Mesothelial cell of epicardium (in vitro differentiated cells): Measurements from ENCODE around the gene PGGHG. TPM values are rescaled to one million over a fixed set of nuclear protein-coding genes. Genes with fewer than 3 reads are reported as not detected.

Experiments
- DNase-seq, 2 experiments: peaks; one replicate each; pipeline ENCODE4 v3.0.0; 2021; ENCODE audit warnings: low spot score in 2 of 2; ENCODE audit not compliant: unreplicated experiment in 2 of 2
- H3K27ac Mint-ChIP-seq: 2 replicates; pipeline ENCODE4 v1.8.0; 2021; ENCODE audit warnings: mixed read lengths
- H3K27me3 Mint-ChIP-seq: 2 replicates; pipeline ENCODE4 v1.8.0; 2021; ENCODE audit warnings: low read depth, mixed read lengths
- H3K36me3 Mint-ChIP-seq: 2 replicates; pipeline ENCODE4 v1.8.0; 2021; ENCODE audit warnings: mixed read lengths
- H3K4me1 Mint-ChIP-seq: 2 replicates; pipeline ENCODE4 v1.8.0; 2021; ENCODE audit warnings: mixed read lengths
- H3K4me3 Mint-ChIP-seq: 2 replicates; pipeline ENCODE4 v1.8.0; 2021; ENCODE audit warnings: mild to moderate bottlenecking, moderate library complexity, mixed read lengths
- H3K9me3 Mint-ChIP-seq: 2 replicates; pipeline ENCODE4 v1.8.0; 2021; ENCODE audit warnings: mixed read lengths
- CTCF ChIP-seq: fragments of 200-600 bp; sonication (generic); IDR thresholded peaks from one replicate; pipeline ENCODE4 v1.5.0; 2021; ENCODE audit warnings: antibody characterized with exemption; ENCODE audit not compliant: unreplicated experiment
- total RNA-seq: library from RNA; stranded (reverse); gene quantifications from 3 replicates; pipeline ENCODE4 v1.2.1, GENCODE V29; 2021

The PGGHG gene
- total RNA-seq, 1 donor from 2014 or later, result 103 TPM

DNA sequence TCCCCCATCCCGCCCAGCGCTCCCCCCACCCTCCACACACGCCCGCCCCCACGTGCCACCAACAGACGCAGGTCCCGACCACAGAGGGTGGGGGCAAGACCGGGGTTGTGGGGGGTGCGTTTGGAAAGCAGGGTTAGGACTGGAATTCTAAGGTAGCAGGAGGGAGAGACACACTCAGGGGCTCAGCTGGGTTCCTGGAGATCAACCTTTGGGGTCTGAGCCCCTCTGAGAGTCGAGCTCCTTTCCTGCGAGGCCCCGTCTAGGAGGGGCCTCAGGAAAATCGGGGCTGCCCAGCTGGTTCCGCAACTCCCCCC is 429 bp downstream of the PGGHG start:
- H3K4me1 Mint-ChIP-seq, result peaks cover 24% of the 10 kb centered on the region
- H3K36me3 Mint-ChIP-seq, result no peaks in the 10 kb centered on the region
- peak overlapping the region; percentile 56 for H3K27ac Mint-ChIP-seq
- no peaks in the 10 kb centered on the region for H3K9me3 Mint-ChIP-seq
- peaks cover 10% of the 10 kb centered on the region for H3K27me3 Mint-ChIP-seq
- no peak for TF ChIP-seq CTCF
- no peak for DNase-seq
- H3K4me3 Mint-ChIP-seq, result peak overlapping the region; percentile 70

GRCh38 chr11:289712-290620 is 1.0 kb downstream of the PGGHG start:
- peak in 1 of 2 experiments; percentile 18 for DNase-seq
- H3K27ac Mint-ChIP-seq, result peak overlapping the region; percentile 56
- H3K27me3 Mint-ChIP-seq, result peaks cover 10% of the 10 kb centered on the region
- H3K36me3 Mint-ChIP-seq, result no peaks in the 10 kb centered on the region
- no peaks in the 10 kb centered on the region for H3K9me3 Mint-ChIP-seq
- peak overlapping the region; percentile 70 for H3K4me3 Mint-ChIP-seq
- peaks cover 24% of the 10 kb centered on the region for H3K4me1 Mint-ChIP-seq
- TF ChIP-seq CTCF, result no peak

- Mint-ChIP-seq H3K27ac (peak overlapping the region; percentile 19), H3K9me3 (no peaks in the 10 kb centered on the region), H3K4me1 (peaks cover 24% of the 10 kb centered on the region), H3K4me3 (peak overlapping the region; percentile 70), H3K36me3 (no peaks in the 10 kb centered on the region), H3K27me3 (peaks cover 10% of the 10 kb centered on the region)
- peak in 1 of 2 experiments; percentile 2 for DNase-seq
- no peak for TF ChIP-seq CTCF
Measured at GRCh38 chr11:290621-291231, 1.8 kb downstream of the PGGHG start.

DNA sequence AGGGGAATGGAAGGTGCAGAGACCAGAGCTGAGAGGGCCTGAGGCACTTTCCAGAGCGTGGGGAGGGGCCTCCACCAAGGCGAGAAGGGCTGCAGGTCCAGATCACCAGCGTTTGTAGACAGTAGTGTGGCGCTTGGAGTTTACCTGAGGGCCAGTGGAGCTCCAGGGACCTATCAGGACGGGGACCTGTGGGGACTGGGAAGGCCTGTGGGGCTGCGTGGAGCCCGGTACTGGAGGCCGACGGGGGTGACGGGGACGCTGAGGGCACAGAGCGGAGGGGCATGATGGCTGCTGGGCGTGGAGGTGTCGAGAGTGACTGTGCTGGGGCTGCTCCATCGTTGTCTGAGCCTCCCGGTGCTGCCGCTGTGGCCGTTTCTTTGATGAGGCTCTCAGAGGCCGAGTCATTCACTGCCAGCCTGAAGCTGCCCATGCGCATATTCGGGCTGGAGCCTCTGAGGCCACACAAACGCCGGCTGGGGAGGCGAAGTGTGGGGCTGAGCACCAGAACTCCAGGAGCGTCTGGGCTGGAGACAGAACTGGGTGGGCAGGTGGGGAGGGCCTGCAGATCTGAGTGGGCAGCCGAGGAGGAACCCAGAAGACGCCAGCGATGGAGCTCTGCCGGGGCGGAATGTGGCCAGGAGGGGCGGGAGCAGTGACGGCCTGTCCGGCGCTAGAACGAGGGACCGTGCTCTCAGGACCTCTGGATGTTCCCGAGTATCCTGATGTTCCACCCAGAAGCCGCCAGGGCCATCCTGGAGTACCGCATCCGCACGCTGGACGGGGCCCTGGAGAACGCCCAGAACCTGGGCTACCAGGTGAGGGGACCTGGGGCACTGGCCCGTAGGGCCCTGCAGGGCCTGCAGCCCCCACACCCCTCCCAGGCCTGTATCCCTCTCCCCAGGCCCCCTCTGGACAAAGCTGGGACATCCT is 2.6 kb downstream of the PGGHG start:
- Mint-ChIP-seq H3K9me3 (no peaks in the 10 kb centered on the region), H3K4me1 (peaks cover 24% of the 10 kb centered on the region), H3K27ac (peak overlapping the region; percentile 19), H3K27me3 (peaks cover 10% of the 10 kb centered on the region), H3K36me3 (no peaks in the 10 kb centered on the region), H3K4me3 (peak overlapping the region; percentile 70)
- no peak for TF ChIP-seq CTCF
- DNase-seq, result no peak
